GM19328 (cell line): ENCODE data around the gene DEFB126.
"Not testable (repeated sequence)": the region's sequence is repeated elsewhere in the genome, so short reads cannot be mapped to it uniquely, and the experiment has no call there.

Experiments
- ATAC-seq: cut with Tn5 transposase; IDR thresholded peaks from one replicate; pipeline ENCODE4 v1.9.1; 2021; ENCODE audit warnings: mild to moderate bottlenecking, moderate library complexity; ENCODE audit not compliant: unreplicated experiment

DEFB126 gene, protein sequence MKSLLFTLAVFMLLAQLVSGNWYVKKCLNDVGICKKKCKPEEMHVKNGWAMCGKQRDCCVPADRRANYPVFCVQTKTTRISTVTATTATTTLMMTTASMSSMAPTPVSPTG

DNA sequence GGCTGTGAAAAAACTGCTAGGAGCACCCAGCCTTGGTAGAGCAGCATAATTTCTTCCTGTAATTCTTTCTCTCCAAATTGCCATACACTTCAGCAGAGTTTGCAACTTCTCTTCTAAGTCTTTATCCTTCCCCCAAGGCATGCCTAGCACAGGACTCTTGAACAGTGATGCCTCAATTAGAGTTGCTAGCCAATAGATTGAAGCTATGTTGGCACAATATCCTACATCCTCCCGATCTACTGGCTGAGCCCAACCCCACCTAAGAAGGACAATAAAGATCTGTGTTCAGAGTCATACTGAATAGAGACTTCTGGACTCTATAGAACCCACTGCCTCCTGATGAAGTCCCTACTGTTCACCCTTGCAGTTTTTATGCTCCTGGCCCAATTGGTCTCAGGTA is at the start of gene DEFB126:
DEFB126 (plus strand) TSS at position 301 of the 400 bp plus-strand sequence; CDS start at position 340, 39 bp downstream.
- ATAC-seq, result no peak

DNA sequence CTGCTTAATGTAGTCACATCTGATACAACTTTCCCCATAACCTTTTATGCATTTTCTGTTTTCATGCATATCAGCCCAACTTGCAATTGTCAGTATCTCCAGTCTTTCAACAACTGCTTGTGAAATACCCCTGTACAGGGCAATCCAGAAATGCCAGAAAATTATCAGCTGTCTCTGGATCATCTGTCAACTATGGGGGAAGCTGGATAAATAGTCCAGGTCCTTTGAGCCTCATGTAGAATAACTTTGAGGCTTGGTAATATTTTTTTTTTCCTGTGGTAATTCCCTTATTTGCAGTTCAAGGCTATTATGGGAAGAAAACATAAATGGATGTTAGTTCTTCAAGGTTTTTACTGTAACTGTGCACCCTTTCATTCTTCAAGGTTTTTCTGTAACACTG is 48.7 kb upstream of the DEFB126 start:
- no peak for ATAC-seq

DNA sequence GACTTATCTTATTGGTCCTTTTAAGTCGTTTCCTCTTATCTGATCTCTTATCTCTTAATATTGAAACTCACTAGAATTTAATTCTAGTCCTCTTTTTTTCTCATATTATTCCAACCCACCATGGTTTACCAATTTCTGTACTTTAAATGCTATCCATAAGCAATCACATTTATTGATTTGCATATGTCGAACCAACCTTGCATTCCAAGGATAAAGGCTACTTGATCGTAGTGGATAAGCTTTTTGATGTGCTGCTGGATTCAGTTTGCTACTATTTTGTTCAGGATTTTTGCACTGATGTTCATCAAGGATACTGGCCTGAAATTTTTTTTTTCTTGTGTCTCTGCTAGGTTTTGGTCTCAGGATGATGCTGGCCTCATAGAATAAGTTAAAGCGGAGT is 47.2 kb upstream of the DEFB126 start:
- ATAC-seq, result no peak

DNA sequence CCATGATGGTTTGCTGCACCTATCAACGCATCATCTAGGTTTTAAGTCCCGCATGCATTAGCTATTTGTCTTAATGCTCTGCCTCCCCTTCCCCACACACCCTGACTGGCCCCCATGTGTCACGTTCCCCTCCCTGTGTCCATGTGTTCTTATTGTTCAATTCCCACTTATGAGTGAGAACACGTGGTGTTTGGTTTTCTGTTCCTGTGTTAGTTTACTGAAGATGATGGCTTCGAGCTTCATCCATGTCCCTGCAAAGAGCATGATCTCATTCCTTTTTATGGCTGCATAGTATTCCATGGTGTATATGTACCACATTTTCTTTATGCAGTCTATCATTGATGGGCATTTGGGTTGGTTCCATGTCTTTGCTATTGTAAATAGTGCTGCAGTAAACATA is 44.7 kb upstream of the DEFB126 start:
- not testable (repeated sequence) for ATAC-seq

DNA sequence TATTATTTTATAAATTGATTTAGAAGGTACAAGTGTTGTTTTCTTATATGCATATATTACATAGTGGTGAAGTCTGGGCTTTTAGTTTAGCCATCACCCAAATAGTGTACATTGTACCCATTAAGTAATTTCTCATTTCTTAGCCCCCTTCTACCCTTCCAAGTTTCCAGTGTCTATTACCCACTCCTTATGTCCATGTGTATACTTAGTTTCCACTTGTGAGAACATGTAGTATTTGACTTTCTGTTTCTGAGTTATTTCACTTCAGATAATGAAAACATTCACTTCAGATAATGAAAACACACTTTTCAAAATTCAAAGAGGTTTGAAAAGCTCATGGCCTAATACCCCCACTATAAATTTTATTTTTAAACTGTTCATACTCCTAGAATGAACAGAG is 40.4 kb upstream of the DEFB126 start:
- no peak for ATAC-seq

DNA sequence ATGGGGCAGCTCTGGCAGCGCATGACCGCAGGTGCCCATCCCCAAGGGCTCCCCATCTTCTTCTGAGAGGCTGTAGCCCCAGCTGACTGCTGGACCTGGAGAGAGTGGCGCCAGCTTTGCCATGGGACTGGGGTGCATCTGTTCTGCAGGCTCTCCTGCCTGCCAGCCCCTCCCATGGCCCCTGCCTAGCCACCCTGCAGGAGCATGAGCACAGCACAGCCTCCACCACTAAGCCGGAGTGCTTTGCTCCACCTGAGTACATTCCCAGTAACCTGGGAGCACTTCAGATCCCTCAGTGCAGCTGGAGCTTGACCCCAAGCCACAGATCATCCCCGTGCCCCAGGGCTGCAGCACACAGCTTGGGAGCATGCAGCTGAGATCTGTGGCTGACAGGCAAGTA is 38.9 kb upstream of the DEFB126 start:
- no peak for ATAC-seq

DNA sequence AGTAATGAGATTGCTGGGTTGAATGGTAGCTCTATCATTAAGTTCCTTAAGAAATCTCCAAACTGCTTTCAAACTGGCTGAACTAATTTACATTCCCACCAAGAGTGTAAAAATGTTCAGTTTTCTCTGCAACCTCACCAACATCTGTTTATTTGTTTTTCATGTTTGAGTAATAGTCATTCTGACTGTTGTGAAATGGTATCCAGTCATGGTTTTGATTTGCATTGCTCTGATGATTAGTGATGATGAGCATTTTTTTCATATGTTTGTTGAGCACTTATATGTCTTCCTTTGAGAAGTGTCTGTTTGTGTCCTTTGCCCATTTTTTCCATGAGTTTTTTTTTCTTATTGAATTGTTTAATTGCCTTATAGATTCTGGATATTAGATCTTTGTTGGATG is 30.0 kb upstream of the DEFB126 start:
- ATAC-seq, result no peak

DNA sequence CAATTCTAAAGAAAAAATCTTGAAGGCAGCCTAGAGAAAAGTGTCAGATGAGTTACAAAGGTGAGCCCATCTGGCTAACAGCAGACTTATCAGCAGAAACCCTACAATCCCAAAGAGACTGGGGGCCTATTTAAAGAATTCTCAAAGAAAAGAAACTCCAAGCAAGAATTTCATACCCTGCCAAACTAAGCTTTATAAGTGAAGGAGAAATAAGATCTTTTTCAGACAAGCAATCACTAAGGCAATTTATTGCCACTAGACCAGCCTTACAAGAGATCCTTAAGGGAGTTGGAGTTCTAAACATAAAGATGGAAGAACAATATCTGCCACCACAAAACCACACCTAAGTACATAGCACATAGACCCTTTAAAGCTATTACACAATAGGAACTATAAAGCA is 24.9 kb upstream of the DEFB126 start:
- ATAC-seq, result no peak

DNA sequence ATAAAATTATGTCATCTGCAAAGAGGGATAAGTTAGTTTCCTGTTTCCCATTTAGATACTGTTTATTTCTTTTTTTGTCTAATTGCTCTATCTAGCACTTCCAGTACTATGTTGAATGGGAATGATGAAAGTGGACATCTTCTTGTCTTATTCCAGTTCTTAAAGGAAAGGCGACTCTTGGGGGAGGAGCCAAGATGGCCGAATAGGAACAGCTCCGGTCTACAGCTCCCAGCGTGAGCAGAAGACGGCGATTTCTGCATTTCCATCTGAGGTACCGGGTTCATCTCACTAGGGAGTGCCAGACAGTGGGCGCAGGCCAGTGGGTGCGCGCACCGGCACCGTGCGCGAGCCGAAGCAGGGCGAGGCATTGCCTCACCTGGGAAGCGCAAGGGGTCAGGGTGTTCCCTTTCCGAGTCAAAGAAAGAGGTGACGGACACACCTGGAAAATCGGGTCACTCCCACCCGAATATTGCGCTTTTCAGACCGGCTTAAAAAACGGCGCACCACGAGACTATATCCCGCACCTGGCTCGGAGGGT is 12.5 kb upstream of the DEFB126 start:
- not testable (repeated sequence) for ATAC-seq

DNA sequence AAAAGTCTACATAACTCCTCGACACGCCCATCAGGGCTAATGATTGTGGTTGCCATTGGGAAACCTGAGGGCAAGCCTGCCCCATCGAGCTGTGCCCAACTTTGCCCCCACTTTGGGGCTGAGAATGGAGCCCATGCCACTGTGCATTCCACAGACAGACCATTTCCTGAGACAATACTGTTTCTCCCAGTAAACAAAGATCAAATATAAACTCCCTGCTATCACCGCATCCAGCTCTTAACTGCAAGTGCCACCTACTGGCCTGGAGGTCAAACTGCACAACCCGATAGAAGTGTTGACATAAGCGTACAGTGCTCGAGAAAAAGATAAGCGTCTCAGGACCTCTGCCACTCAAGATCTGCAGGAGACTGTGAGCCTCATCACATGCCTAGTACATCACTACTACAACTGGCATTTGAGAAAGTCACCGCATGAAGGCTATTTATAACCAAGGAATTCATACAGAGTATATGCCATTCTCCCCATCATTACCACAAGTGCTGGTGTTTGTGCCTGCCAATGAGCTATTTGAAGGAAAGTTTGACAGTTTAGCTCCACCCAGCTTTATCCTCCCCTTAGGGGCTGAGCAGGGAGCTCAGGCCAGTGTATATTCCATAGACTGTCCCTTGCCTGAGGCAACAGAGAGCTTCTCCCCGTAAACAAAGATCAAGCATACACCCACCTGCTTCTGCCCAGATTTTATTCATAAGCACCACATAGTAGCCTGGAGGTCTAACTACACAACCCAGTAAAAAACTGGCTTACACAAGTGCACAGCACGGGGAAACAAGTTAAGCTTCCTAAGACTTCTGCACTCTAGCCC is 4.5 kb upstream of the DEFB126 start:
- no peak for ATAC-seq

DNA sequence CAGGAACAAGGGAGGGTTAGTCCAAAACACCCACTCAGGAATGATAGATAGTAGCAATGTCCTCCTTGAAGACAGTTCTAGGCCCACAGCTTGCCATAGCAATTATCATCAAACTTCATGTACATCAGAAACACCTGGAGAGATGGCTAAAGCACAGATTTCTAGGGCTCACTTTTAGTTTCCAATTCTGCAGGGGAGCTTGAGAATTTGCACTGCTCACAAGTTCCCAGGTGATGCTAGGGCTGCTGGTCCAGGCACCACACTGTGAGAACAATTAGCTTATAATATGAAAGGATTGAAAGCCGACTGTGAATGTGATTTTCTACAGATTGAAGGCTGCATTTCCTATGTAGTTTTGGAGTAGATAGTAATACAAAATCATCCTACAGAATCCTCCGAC is 3.5 kb downstream of the DEFB126 start:
- no peak for ATAC-seq

DNA sequence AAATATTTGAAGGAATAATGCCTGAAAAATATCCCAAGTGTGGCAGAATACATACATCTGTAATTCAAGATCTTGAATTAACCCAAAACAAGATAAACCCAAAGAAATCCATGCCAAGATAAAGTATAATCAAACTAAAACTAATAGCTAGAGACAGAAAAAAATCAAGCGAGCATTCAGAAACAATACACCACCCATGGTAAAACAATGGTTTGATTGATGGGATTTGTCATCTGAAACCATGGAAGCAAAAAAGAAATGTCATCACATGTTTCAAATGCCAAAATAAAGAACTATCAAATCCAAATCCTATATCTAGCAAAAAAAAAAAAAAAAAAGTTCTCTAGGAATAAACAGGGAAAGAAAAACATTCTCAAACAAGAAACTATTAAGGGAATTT is 9.7 kb downstream of the DEFB126 start:
- ATAC-seq, result no peak

DNA sequence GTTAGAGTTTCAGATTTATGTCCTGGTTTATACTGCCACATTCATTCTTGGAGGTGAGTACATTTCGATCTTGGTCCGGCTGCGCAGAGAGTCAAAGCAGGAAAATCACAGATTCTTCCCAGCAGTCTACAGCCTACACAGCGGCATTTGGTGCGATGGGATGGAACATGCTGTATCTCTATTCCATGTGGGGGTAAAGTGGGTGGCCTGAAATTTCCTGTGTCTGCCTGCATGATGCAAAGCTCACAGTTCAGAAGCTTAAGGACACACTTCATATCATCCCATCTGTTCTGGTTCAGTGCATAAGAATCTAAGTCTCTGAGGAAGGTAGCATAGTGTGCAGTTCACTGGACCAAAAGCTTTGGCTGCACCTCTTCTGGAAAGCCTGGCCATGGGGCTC is 14.8 kb downstream of the DEFB126 start, which contains the start of gene DEFB127:
DEFB127 (plus strand) TSS at position 301 of the 400 bp plus-strand sequence; CDS start at position 392, 91 bp downstream.
- no peak for ATAC-seq

DNA sequence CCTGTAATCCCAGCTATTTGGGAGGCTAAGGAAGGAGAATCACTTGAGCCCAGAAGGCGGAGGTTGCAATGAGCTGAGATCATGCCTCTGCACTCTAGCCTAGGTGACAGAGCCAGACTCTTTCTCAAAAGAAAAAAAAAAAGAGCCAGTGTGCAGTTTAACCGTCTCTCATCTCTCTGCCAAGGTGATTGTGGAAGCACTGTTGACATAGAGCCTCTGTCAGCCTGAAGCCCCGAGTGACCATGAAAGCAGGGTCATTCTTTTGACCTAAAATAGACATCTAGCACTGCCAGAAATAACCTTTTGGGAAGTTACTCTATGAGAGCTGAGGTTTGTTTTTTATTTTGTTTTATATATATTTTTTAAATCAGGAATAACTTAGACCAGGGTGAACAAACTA is 22.2 kb downstream of the DEFB126 start:
- no peak for ATAC-seq

DNA sequence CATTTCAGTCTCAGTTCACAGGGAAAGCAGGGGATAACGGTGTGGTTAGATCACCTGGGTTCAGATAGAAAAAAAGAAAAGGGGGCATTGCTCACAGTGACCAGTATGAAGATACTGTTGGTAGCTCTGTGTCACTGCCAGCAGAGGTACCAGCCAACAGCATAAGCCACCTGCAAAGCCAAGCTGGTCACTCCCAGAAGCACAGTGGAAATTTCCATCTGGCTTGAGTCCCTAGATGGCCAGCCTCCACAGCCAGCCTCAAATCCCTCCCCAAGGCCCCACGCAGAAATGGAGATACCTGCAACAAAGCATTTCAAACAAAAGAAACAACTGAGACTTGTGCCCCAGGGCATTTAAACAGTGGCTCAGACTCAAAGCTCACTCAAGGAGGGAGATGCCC is 26.5 kb downstream of the DEFB126 start:
- ATAC-seq, result no peak

DNA sequence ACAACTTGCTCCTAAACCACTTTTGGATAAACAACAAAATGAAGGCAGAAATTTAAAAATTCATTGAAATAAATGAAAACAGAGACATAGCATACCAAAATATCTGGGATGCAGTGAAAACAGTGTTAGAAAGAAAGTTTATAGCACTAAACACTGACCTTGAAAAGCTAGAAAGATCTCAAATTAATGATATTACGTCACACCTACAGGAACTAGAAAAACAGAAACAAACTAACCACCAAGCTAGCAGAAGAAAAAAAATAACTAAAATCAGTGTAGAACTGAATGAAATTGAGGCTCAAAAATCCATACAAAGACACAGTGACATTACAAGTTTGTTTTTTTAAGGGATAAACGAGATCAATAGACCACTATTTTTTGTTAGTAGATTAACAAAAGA is 41.9 kb downstream of the DEFB126 start:
- ATAC-seq, result no peak

DNA sequence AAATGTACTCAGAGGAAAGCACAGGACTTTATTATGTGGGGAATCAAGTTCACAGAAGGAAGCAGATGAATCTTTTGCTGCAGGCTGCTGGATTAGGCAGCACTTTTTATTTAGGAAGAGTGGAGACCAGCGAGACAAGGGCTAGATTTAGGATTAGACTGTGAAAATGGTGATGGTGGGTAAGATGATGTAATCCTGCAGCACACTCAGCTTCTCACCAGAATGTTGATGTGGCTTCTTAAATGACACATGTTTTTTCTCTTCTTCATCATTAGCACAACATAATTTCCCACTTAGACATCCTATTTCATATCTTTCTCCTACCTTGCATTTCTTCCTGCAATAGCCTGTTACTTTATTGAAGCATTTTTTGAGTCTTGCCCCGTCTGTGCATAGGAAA is 45.3 kb downstream of the DEFB126 start:
- ATAC-seq, result no peak

DNA sequence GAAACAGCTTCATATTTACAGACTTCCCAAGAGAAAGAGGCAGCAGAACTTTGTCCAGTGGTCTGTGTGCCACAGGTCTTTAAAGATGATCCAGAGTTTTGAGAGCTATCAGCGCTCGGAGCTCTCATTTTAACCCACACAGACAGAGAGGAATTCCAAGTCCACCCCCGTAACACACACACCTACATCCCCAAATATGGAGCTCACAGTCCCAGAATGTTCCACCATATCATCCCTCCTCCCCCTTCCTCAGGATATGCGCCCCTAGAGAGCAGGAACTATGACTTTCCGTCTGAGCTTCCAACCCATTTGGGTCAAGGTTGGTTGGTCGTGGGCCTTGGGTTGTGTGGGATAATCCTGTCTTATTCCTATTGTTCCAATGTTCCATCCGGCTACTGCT is 47.2 kb downstream of the DEFB126 start, which contains the start of gene DEFB128:
DEFB128 (minus strand) TSS at position 101 of the 400 bp plus-strand sequence; CDS start at position 13, 88 bp downstream.
- ATAC-seq, result no peak
